K562 (cell line): ENCODE measurements around the gene DSTYK. TPM values are rescaled to one million over a fixed set of nuclear protein-coding genes. Genes with fewer than 3 reads are reported as not detected.

Experiments used
- ARID1B ChIP-seq: fragments of 450-650 bp; IDR thresholded peaks from 2 replicates; pipeline ENCODE4 v1.6.1; 2016; ENCODE audit warnings: antibody characterized with exemption, mild to moderate bottlenecking, inconsistent platforms
- FIP1L1 ChIP-seq: fragments of 200-400 bp; formaldehyde crosslinking; IDR thresholded peaks from 2 replicates; pipeline ENCODE4 v1.6.1; 2018; ENCODE audit warnings: mild to moderate bottlenecking, low read depth, low read length; ENCODE audit not compliant: poor library complexity, severe bottlenecking
- FOXP1 ChIP-seq: sonication (generic); formaldehyde crosslinking; IDR thresholded peaks from 2 replicates; pipeline ENCODE4 v1.8.0; 2022; ENCODE audit warnings: mild to moderate bottlenecking, missing genetic modification reagents
- MAZ ChIP-seq, 2 experiments: fragments of 450-650 bp in 1 of 2; sonication (generic) in 1 of 2; formaldehyde crosslinking; IDR thresholded peaks in 1 of 2; conservative IDR thresholded peaks in 1 of 2; 2 replicates each; pipeline versions ENCODE4 v1.4.0 to v1.5.0; 2020; ENCODE audit warnings: mild to moderate bottlenecking in 1 of 2, missing genetic modification reagents in 1 of 2
- NCOA6 ChIP-seq: fragments of 450-650 bp; IDR thresholded peaks from 2 replicates; pipeline ENCODE4 v1.6.1; 2017; ENCODE audit warnings: mild to moderate bottlenecking
- NR2C2 ChIP-seq, 2 experiments: fragments of 200-800 bp in 1 of 2; sonication (Bioruptor generic) in 1 of 2; sonication (generic) in 1 of 2; formaldehyde crosslinking in 1 of 2; IDR thresholded peaks; 2 replicates each; pipeline versions ENCODE4 v1.6.1 to v1.8.0; 2016 to 2022; ENCODE audit warnings: mild to moderate bottlenecking in 1 of 2, missing compliant biosample characterization in 1 of 2, missing genetic modification characterization in 1 of 2, missing genetic modification reagents in 1 of 2
- SMARCA4 ChIP-seq: fragments of 450-650 bp; IDR thresholded peaks from 2 replicates; pipeline ENCODE4 v1.6.1; 2016
- SMC3 ChIP-seq: conservative IDR thresholded peaks from 2 replicates; pipeline ENCODE4 v1.6.1; 2011; ENCODE audit warnings: low read depth, low read length, improper control_type of control experiment; ENCODE audit not compliant: insufficient read depth
- ZBTB11 ChIP-seq, 3 experiments: fragments of 200-800 bp in 1 of 3; fragments of 250-450 bp in 1 of 3; fragments of 450-650 bp in 1 of 3; sonication (Bioruptor Pico) in 1 of 3; sonication (Bioruptor generic) in 1 of 3; formaldehyde crosslinking in 1 of 3; IDR thresholded peaks; 2 replicates each; pipeline versions ENCODE4 v1.6.1 to v1.8.0; 2016 to 2022; ENCODE audit warnings: mild to moderate bottlenecking in 2 of 3, missing genetic modification characterization in 2 of 3, missing compliant biosample characterization in 1 of 3, moderate library complexity in 1 of 3
- polyA plus RNA-seq, 8 experiments: library from polyadenylated mRNA; depleted of rRNA in 4 of 8; stranded (reverse) in 5 of 8; unstranded in 3 of 8; fragments of >200 nt; fragmentation: Nextera tagmentation in 2 of 8; fragmentation: Illumina TruSeq in 1 of 8; extraction: Ambion mirVana in 2 of 8; extraction: Trizol in 1 of 8; gene quantifications; 2 replicates each; pipeline versions ENCODE4 v1.2.1 to v1.2.3, GENCODE V29; 2011 to 2014; ENCODE audit warnings: inconsistent platforms in 1 of 8, missing spikeins in 1 of 8
- total RNA-seq, 7 experiments: library from RNA; depleted of rRNA in 6 of 7; stranded (reverse); fragments of >200 nt in 6 of 7; fragmentation: Illumina TruSeq in 2 of 7; extraction: Trizol in 2 of 7; gene quantifications; 2 replicates each; pipeline versions ENCODE4 v1.2.1 to v1.2.3, GENCODE V29; 2011 to 2021; ENCODE audit warnings: low replicate concordance in 1 of 7
- TF ChIP-seq, protein P1 (sequence below): fragments of 450-650 bp; IDR thresholded peaks from 2 replicates; pipeline ENCODE4 v1.6.1; 2016; ENCODE audit warnings: mild to moderate bottlenecking, moderate library complexity

DSTYK gene
- total and polyA plus RNA-seq, 9 of the 15 experiments (the other 6 are each of a cell fraction or from before 2014, with no cell fraction given): 4.2 to 7.1 (median 6.2) TPM

DNA sequence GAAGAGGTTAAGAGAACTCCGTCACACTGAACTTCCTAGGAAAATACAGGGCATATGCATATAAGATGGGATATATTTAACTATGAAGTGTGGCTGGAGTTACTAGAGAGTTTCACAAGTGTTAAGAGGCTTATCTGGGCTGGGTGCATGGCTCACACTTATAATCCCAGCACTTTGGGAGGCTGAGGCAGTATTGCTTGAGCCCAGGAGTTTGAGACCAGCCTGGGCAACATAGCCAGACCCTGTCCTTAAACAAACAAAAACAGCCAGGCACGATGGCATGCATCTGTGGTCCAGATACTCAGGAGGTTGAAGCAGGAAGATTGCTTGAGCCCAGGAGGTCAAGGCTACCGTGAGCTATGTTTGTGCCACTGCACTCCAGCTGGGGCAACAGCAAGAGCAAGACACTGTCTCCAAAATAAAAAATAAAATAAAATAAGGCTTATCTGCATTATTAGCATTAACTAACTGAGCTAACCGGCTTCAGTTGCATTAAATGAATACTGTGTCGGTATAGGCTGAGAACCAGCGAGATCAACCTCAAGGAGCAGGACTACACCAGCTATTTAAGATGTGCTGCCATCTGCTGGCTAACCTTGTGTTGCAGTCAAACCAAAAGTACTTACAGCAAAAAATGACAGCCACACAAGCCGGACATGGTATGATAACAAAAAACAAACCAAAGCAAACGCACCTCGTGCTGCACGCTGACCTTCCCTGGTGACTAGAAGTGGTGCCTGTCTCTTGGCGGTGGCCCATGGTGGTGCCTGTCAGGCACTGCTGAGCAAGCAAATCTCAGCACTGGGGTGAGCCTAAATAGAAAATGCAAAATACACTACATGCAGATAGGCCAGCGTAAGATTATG, 70.0 kb downstream of the DSTYK start (continued):
- TF ChIP-seq FOXP1 (CRISPR knock-in tag) (0 out of 2 replicates have a peak, but pooled peaks have one; percentile 40), NCOA6 (no peak), ZBTB11 (CRISPR knock-in tag; IDR thresholded peaks at IDR 0.05) (peak in 1 of 3 experiments; percentile 88; a peak in 2 of 6 replicates), NR2C2 (CRISPR knock-in tag; IDR thresholded peaks at IDR 0.05) (no peak), NR2C2 (tag; IDR thresholded peaks at IDR 0.05) (no peak), SMC3 (peak; percentile 63), MAZ (CRISPR knock-in tag; conservative IDR thresholded peaks at IDR 0.05 in 1 of 2, IDR thresholded peaks at IDR 0.05 in 1 of 2) (no peak), ARID1B (peak; percentile 46), SMARCA4 (peak; percentile 36; the same call in 1 of the 2 replicates), FIP1L1 (no peak)
- TF ChIP-seq, protein P1, sequence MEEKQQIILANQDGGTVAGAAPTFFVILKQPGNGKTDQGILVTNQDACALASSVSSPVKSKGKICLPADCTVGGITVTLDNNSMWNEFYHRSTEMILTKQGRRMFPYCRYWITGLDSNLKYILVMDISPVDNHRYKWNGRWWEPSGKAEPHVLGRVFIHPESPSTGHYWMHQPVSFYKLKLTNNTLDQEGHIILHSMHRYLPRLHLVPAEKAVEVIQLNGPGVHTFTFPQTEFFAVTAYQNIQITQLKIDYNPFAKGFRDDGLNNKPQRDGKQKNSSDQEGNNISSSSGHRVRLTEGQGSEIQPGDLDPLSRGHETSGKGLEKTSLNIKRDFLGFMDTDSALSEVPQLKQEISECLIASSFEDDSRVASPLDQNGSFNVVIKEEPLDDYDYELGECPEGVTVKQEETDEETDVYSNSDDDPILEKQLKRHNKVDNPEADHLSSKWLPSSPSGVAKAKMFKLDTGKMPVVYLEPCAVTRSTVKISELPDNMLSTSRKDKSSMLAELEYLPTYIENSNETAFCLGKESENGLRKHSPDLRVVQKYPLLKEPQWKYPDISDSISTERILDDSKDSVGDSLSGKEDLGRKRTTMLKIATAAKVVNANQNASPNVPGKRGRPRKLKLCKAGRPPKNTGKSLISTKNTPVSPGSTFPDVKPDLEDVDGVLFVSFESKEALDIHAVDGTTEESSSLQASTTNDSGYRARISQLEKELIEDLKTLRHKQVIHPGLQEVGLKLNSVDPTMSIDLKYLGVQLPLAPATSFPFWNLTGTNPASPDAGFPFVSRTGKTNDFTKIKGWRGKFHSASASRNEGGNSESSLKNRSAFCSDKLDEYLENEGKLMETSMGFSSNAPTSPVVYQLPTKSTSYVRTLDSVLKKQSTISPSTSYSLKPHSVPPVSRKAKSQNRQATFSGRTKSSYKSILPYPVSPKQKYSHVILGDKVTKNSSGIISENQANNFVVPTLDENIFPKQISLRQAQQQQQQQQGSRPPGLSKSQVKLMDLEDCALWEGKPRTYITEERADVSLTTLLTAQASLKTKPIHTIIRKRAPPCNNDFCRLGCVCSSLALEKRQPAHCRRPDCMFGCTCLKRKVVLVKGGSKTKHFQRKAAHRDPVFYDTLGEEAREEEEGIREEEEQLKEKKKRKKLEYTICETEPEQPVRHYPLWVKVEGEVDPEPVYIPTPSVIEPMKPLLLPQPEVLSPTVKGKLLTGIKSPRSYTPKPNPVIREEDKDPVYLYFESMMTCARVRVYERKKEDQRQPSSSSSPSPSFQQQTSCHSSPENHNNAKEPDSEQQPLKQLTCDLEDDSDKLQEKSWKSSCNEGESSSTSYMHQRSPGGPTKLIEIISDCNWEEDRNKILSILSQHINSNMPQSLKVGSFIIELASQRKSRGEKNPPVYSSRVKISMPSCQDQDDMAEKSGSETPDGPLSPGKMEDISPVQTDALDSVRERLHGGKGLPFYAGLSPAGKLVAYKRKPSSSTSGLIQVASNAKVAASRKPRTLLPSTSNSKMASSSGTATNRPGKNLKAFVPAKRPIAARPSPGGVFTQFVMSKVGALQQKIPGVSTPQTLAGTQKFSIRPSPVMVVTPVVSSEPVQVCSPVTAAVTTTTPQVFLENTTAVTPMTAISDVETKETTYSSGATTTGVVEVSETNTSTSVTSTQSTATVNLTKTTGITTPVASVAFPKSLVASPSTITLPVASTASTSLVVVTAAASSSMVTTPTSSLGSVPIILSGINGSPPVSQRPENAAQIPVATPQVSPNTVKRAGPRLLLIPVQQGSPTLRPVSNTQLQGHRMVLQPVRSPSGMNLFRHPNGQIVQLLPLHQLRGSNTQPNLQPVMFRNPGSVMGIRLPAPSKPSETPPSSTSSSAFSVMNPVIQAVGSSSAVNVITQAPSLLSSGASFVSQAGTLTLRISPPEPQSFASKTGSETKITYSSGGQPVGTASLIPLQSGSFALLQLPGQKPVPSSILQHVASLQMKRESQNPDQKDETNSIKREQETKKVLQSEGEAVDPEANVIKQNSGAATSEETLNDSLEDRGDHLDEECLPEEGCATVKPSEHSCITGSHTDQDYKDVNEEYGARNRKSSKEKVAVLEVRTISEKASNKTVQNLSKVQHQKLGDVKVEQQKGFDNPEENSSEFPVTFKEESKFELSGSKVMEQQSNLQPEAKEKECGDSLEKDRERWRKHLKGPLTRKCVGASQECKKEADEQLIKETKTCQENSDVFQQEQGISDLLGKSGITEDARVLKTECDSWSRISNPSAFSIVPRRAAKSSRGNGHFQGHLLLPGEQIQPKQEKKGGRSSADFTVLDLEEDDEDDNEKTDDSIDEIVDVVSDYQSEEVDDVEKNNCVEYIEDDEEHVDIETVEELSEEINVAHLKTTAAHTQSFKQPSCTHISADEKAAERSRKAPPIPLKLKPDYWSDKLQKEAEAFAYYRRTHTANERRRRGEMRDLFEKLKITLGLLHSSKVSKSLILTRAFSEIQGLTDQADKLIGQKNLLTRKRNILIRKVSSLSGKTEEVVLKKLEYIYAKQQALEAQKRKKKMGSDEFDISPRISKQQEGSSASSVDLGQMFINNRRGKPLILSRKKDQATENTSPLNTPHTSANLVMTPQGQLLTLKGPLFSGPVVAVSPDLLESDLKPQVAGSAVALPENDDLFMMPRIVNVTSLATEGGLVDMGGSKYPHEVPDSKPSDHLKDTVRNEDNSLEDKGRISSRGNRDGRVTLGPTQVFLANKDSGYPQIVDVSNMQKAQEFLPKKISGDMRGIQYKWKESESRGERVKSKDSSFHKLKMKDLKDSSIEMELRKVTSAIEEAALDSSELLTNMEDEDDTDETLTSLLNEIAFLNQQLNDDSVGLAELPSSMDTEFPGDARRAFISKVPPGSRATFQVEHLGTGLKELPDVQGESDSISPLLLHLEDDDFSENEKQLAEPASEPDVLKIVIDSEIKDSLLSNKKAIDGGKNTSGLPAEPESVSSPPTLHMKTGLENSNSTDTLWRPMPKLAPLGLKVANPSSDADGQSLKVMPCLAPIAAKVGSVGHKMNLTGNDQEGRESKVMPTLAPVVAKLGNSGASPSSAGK: peak; percentile 74
